GM12874 (cell line): ENCODE data around the gene HS3ST4.

Experiments used
- TF ChIP-seq, protein P1 (sequence below): IDR thresholded peaks from 2 replicates; pipeline ENCODE4 v1.5.1; 2011; ENCODE audit warnings: low read depth, mild to moderate bottlenecking, control low read depth, low read length, moderate library complexity; ENCODE audit not compliant: insufficient read depth

HS3ST4 gene

DNA sequence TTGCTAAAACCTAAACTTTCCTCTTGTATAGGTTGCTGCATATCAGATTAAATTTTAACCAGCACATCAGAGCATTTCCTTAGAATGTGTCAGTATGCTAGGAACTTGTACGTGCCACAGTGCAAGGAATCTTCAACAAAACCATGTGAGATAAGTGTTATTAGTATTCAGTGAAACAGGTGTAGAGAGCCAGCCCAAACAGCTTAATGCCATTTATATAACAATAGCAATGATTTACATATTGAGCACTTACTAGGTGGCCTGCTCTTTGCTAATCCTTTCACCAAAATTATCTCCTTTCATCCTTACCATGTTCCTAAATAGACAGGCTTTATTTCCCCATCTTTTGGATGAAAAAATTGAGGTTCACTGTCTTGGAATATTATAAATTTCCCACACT, 485.7 kb downstream of the HS3ST4 start:
- TF ChIP-seq, protein P1, sequence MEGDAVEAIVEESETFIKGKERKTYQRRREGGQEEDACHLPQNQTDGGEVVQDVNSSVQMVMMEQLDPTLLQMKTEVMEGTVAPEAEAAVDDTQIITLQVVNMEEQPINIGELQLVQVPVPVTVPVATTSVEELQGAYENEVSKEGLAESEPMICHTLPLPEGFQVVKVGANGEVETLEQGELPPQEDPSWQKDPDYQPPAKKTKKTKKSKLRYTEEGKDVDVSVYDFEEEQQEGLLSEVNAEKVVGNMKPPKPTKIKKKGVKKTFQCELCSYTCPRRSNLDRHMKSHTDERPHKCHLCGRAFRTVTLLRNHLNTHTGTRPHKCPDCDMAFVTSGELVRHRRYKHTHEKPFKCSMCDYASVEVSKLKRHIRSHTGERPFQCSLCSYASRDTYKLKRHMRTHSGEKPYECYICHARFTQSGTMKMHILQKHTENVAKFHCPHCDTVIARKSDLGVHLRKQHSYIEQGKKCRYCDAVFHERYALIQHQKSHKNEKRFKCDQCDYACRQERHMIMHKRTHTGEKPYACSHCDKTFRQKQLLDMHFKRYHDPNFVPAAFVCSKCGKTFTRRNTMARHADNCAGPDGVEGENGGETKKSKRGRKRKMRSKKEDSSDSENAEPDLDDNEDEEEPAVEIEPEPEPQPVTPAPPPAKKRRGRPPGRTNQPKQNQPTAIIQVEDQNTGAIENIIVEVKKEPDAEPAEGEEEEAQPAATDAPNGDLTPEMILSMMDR, result no peak

DNA sequence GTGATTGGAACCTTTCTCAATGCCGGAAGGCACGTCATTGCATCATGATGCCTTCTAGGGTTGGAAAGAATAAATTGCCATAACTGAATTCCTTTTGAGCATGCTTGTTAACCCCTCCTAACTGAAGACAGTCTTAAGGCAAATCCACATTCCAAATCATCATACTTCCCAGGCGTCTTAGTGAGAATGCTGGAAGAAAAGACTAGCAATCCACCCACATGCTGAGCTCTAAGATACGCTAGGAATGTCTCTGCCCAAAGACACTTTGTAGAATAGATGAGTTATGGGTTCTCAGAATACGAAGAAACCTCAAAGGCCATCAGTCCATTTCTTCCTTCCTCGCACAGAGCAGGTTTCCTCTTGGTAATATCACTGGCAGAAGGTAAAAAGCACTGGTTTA, 486.5 kb downstream of the HS3ST4 start:
- TF ChIP-seq, protein P1, result no peak

DNA sequence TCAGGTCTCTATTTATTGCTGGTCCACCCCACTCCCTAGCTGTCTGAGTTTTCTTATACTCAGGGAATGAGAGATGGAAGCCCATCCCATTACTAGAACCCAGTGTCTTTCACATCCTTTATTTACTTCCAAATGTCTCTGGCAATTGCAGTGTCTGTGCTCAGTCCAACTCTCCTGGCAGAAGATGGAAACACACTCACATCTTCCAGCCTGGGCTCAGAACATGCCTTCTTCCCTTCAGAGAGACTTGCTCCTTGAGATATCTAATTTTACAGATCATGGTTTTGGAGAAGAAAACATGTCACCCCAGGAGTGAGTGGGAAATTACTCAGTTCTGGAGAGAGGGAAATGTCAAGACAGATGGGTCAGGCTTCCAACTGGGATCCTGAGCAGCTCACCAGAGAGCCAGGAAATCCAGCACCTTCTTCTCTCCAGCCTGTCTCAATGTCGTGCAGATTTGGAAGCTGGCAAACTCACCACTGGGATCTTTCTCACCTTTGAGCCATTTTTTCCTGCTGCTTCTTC, 494.4 kb downstream of the HS3ST4 start:
- TF ChIP-seq, protein P1, result no peak
